Activated CD4-positive, alpha-beta memory T cell treated with anti-CD3 and anti-CD28 coated beads for 36 hours (primary cell): ENCODE data around the gene RNASEH1. TPM values are rescaled to one million over a fixed set of nuclear protein-coding genes. Genes with fewer than 3 reads are reported as not detected.
"Not testable (repeated sequence)": the region's sequence is repeated elsewhere in the genome, so short reads cannot be mapped to it uniquely, and the experiment has no call there.

Experiments used
- CTCF ChIA-PET: fragments of 350-600 bp; sonication (Branson Sonifier 250); formaldehyde crosslinking; loops from one replicate; lab custom pipeline; 2021; ENCODE audit warnings: antibody characterized with exemption, inconsistent platforms; lab: Charles Lee
- POLR2A ChIA-PET: fragments of 350-600 bp; sonication (Branson Sonifier 250); formaldehyde crosslinking; loops from one replicate; lab custom pipeline; 2021; ENCODE audit warnings: antibody characterized with exemption; lab: Charles Lee
- DNase-seq: peaks from one replicate; pipeline ENCODE4 v3.0.0-alpha.2; 2020
- H3K27ac Mint-ChIP-seq: one replicate; pipeline ENCODE4 v1.8.0; 2021; ENCODE audit warnings: mixed read lengths
- H3K27me3 Mint-ChIP-seq: one replicate; pipeline ENCODE4 v1.8.0; 2021; ENCODE audit warnings: mixed read lengths
- H3K36me3 Mint-ChIP-seq: one replicate; pipeline ENCODE4 v1.8.0; 2021; ENCODE audit warnings: mixed read lengths
- H3K4me1 Mint-ChIP-seq: one replicate; pipeline ENCODE4 v1.8.0; 2021; ENCODE audit warnings: low read depth, mixed read lengths
- H3K4me3 Mint-ChIP-seq: one replicate; pipeline ENCODE4 v1.8.0; 2021; ENCODE audit warnings: mild to moderate bottlenecking, mixed read lengths
- H3K9me3 Mint-ChIP-seq: one replicate; pipeline ENCODE4 v1.8.0; 2021; ENCODE audit warnings: mixed read lengths
- intact Hi-C: fragments of 100-400 bp; cut with micrococcal nuclease; formaldehyde crosslinking; loops from one replicate; pipeline ENCODE4 v1.15.1; 2023
- total RNA-seq, 2 experiments: library from RNA; stranded (reverse); gene quantifications; one replicate each; pipeline ENCODE4 v1.2.3, GENCODE V29; 2021

The RNASEH1 gene
- total RNA-seq, 2 experiments from 2014 or later: 23.6 to 24.8 TPM

- no peaks in the 10 kb centered on the region for H3K4me1 Mint-ChIP-seq
- intact Hi-C loops: no loop called here
- H3K4me3 Mint-ChIP-seq: no peak overlapping the region
- no peaks in the 10 kb centered on the region for H3K9me3 Mint-ChIP-seq
- peaks cover 54% of the 10 kb centered on the region for H3K36me3 Mint-ChIP-seq
- POLR2A ChIA-PET: no interaction called here
- H3K27me3 Mint-ChIP-seq: no peaks in the 10 kb centered on the region
- DNase-seq: no peak
- H3K27ac Mint-ChIP-seq: no peak overlapping the region
- CTCF ChIA-PET: interaction anchor here (0.6 to 1.6 kb wide), 2 partner anchors 31 to 81 kb away, joined by 3 to 4 read pairs; no protein-coding TSS in a partner anchor
These were observed 53.4 kb downstream of the RNASEH1 start for GRCh38 chr2:3504741-3505140.

- Mint-ChIP-seq H3K27ac (no peak overlapping the region), H3K9me3 (no peaks in the 10 kb centered on the region), H3K36me3 (peaks cover 59% of the 10 kb centered on the region), H3K4me1 (no peaks in the 10 kb centered on the region), H3K27me3 (no peaks in the 10 kb centered on the region), H3K4me3 (no peak overlapping the region)
- intact Hi-C loops: no loop called here
- POLR2A ChIA-PET: no interaction called here
- no peak for DNase-seq
- CTCF ChIA-PET: no interaction called here
These were observed 54.6 kb downstream of the RNASEH1 start for GRCh38 chr2:3503483-3503882.

- Mint-ChIP-seq H3K27me3 (no peaks in the 10 kb centered on the region), H3K9me3 (no peaks in the 10 kb centered on the region), H3K27ac (no peak overlapping the region), H3K36me3 (peaks cover 60% of the 10 kb centered on the region), H3K4me1 (no peaks in the 10 kb centered on the region), H3K4me3 (no peak overlapping the region)
- CTCF ChIA-PET: no interaction called here
- intact Hi-C loops: no loop called here
- DNase-seq: no peak
- POLR2A ChIA-PET: no interaction called here
These were observed 55.1 kb downstream of the RNASEH1 start for GRCh38 chr2:3503046-3503445.

GRCh38 chr2:3500326-3500899, 57.7 kb downstream of the RNASEH1 start:
- CTCF ChIA-PET: no interaction called here
- Mint-ChIP-seq H3K4me1 (no peaks in the 10 kb centered on the region), H3K27ac (no peak overlapping the region), H3K9me3 (no peaks in the 10 kb centered on the region), H3K27me3 (no peaks in the 10 kb centered on the region), H3K4me3 (no peak overlapping the region), H3K36me3 (peaks cover 47% of the 10 kb centered on the region)
- POLR2A ChIA-PET: no interaction called here
- no peak for DNase-seq
- intact Hi-C loops: no loop called here

GRCh38 chr2:3498783-3499394, 59.2 kb downstream of the RNASEH1 start:
- Mint-ChIP-seq H3K9me3 (no peaks in the 10 kb centered on the region), H3K4me3 (no peak overlapping the region), H3K36me3 (peaks cover 36% of the 10 kb centered on the region), H3K27me3 (no peaks in the 10 kb centered on the region), H3K27ac (no peak overlapping the region), H3K4me1 (no peaks in the 10 kb centered on the region)
- intact Hi-C loops: no loop called here
- no peak for DNase-seq
- POLR2A ChIA-PET: no interaction called here
- CTCF ChIA-PET: no interaction called here

- H3K9me3 Mint-ChIP-seq, H3K27ac Mint-ChIP-seq, CTCF ChIA-PET, H3K4me3 Mint-ChIP-seq, H3K27me3 Mint-ChIP-seq, DNase-seq, intact Hi-C loops, POLR2A ChIA-PET, H3K4me1 Mint-ChIP-seq: not testable (repeated sequence)
- H3K36me3 Mint-ChIP-seq: peaks cover 29% of the 10 kb centered on the region
These were observed 61.4 kb downstream of the RNASEH1 start for GRCh38 chr2:3496708-3497080.

Other genes with a start within 250 kb of the RNASEH1 start
- 10 to 100 TPM; 38.2 to 40.5 TPM for gene EIPR1, start 180.5 kb downstream of the RNASEH1 start, total RNA-seq
- gene TRAPPC12, start 178.6 kb downstream of the RNASEH1 start, total RNA-seq: 10 to 100 TPM; 61.4 to 64.3 TPM
- gene ADI1, start 38.8 kb downstream of the RNASEH1 start, total RNA-seq: 10 to 100 TPM; 36.0 to 36.4 TPM
- 1,000 to 10,000 TPM; 1,694 to 1,737 TPM for gene RPS7, start 16.9 kb upstream of the RNASEH1 start, total RNA-seq
- under 1 TPM in 1 of 2 experiments, not detected in 1; 0.31 TPM for gene COLEC11, start 36.8 kb upstream of the RNASEH1 start, total RNA-seq
- not detected for gene ALLC, start 99.9 kb upstream of the RNASEH1 start, total RNA-seq
- not detected for gene DCDC2C, start 145.2 kb upstream of the RNASEH1 start, total RNA-seq